HEK293T (cell line): Measurements from ENCODE around the gene IL17RE.
"Not testable (repeated sequence)": the region's sequence is repeated elsewhere in the genome, so short reads cannot be mapped to it uniquely, and the experiment has no call there.

Experiments
- ARNT ChIP-seq: fragments of 450-650 bp; IDR thresholded peaks from 2 replicates; pipeline ENCODE4 v1.6.1; 2017; ENCODE audit warnings: mild to moderate bottlenecking
- BHLHE40 ChIP-seq: fragments of 450-650 bp; IDR thresholded peaks from 2 replicates; pipeline ENCODE4 v1.6.1; 2016; ENCODE audit warnings: mild to moderate bottlenecking, moderate library complexity, borderline replicate concordance
- ELF4 ChIP-seq: fragments of 450-650 bp; IDR thresholded peaks from 2 replicates; pipeline ENCODE4 v1.6.1; 2017; ENCODE audit warnings: antibody characterized with exemption
- FOXA1 ChIP-seq: fragments of 450-650 bp; IDR thresholded peaks from 2 replicates; pipeline ENCODE4 v1.6.1; 2016; ENCODE audit warnings: mild to moderate bottlenecking
- FOXM1 ChIP-seq: fragments of 450-650 bp; IDR thresholded peaks from 2 replicates; pipeline ENCODE4 v1.6.1; 2017; ENCODE audit warnings: mild to moderate bottlenecking, borderline replicate concordance
- HDGF ChIP-seq: fragments of 450-650 bp; IDR thresholded peaks from 2 replicates; pipeline ENCODE4 v1.6.1; 2017; ENCODE audit warnings: antibody characterized with exemption, borderline replicate concordance
- NFRKB ChIP-seq: fragments of 450-650 bp; IDR thresholded peaks from 2 replicates; pipeline ENCODE4 v1.6.1; 2016; ENCODE audit warnings: mild to moderate bottlenecking, moderate library complexity
- SP1 ChIP-seq: fragments of 450-650 bp; IDR thresholded peaks from 2 replicates; pipeline ENCODE4 v1.6.1; 2017
- SUZ12 ChIP-seq: fragments of 450-650 bp; IDR thresholded peaks from 2 replicates; pipeline ENCODE4 v1.6.1; 2016; ENCODE audit warnings: mild to moderate bottlenecking
- ZNF384 ChIP-seq: fragments of 450-650 bp; IDR thresholded peaks from 2 replicates; pipeline ENCODE4 v1.6.1; 2016
- TF ChIP-seq, protein P1 (sequence below): fragments of 450-650 bp; IDR thresholded peaks from 2 replicates; pipeline ENCODE4 v1.6.1; 2016

- not testable (repeated sequence) for TF ChIP-seq BHLHE40, FOXM1, ARNT, SUZ12, ZNF384, NFRKB, SP1, ELF4, FOXA1, HDGF
- TF ChIP-seq, protein P1, sequence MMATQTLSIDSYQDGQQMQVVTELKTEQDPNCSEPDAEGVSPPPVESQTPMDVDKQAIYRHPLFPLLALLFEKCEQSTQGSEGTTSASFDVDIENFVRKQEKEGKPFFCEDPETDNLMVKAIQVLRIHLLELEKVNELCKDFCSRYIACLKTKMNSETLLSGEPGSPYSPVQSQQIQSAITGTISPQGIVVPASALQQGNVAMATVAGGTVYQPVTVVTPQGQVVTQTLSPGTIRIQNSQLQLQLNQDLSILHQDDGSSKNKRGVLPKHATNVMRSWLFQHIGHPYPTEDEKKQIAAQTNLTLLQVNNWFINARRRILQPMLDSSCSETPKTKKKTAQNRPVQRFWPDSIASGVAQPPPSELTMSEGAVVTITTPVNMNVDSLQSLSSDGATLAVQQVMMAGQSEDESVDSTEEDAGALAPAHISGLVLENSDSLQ: not testable (repeated sequence)
These were observed 48.2 kb upstream of the IL17RE start for GRCh38 chr3:9854291-9854940.
